Measurements from ENCODE around the gene SORCS2.
A peak's percentile ranks its signal among the peaks of the same experiment; 100 is the strongest.

Gene SORCS2

DNA sequence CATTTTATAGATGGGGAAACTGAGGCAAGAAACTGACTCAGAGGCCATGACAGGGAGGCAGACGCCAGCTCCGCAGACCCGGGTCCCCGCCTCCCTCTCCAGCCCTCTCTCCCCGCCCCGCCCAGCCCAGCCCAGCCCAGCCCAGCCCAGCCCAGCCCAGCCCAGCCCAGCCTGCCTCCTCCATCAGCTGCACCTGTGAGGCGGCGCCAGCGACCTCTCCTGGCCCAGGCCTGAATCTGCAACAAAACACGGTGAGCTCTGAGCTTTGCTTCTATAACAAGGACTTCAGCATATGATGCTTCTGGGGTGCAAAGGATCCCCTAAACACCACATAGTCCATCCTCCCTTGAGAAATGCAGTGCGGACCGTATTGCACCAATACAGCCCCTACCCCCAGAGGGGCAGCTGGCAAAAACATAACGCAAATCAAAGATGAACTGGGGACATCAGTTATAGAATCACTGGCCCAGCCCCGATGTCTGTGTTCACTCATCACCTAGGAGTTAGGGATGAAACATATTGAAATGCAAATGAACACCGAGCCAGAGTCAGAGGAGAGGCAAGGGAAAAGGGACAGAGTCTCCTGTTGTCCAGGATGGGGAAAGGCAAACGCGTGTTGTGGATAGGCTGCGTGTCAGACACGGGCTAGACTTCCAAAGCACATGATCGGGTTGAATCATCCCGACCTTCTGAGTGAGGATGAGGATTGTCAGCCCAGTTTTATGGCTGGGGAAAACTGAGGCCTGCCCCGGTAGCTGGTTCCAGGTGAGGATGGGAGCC is 458.5 kb downstream of the SORCS2 start:
- H3K27ac ChIP-seq (ENCODE audit: insufficient read depth in 1 of 2, low read depth in 1 of 2, low read length in 2 of 2, poor library complexity in 1 of 2, severe bottlenecking in 2 of 2): no peak overlapping the region

DNA sequence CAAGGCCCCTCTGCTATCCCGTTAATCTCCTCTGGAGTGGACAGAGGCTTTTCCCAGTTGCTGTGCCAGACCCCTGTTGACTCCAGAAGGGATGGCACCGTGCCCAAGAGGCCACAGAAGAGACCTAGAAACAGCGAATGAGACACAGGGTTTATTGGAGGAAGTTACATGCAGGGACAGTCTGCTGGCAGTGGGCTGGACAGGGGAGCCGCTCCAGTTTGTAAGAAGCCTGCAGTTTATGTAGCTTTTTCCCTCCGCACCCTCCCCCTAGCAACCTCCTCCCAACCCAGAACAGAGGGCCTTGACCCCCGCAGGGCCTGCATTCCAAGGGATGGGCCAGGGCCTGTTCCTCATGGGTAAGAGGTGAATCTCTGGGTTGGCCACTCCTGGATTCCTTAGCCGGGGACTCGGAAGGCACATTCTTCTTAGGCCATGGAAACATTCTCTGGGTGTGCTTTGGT is 459.2 kb downstream of the SORCS2 start:
- Histone ChIP-seq H3K4me3 (ENCODE audit: control insufficient read depth in 1 of 7, extremely low read depth in 1 of 7, insufficient read depth in 4 of 7, low read depth in 2 of 7, low read length in 6 of 7) (no peak overlapping the region), H3K9me3 (ENCODE audit: control extremely low read depth in 1 of 5, control insufficient read depth in 4 of 5, insufficient read depth in 2 of 5, low read depth in 1 of 5, low read length in 4 of 5) (peaks cover 0 to 22% (median 3%) of the 10 kb centered on the region in 5 experiments), H3K27ac (ENCODE audit: insufficient read depth in 1 of 2, low read depth in 1 of 2, low read length in 2 of 2, poor library complexity in 1 of 2, severe bottlenecking in 2 of 2) (no peak overlapping the region), H3K4me1 (ENCODE audit: control extremely low read depth in 1 of 4, control insufficient read depth in 4 of 4, insufficient read depth in 4 of 4, low read length in 3 of 4) (peaks cover 0 to 86% (median 83%) of the 10 kb centered on the region in 4 experiments), H3K27me3 (replicated peaks in 2 of 5; ENCODE audit: control insufficient read depth in 4 of 5, insufficient read depth in 5 of 5, low read length in 4 of 5) (peaks cover 0 to 6% (median 0%) of the 10 kb centered on the region in 5 experiments), H3K36me3 (ENCODE audit: control insufficient read depth in 4 of 4, insufficient read depth in 4 of 4, low read length in 3 of 4) (no peaks in the 10 kb centered on the region)
- ChIA-PET POLR2A (no interaction called here), CTCF (no interaction called here)
- peak in 2 of 3 donors; percentile 28 to 29 for DNase-seq
- 78% methylated on average over 6 of the region's 8 CpGs for WGBS (ENCODE audit: insufficient coverage)

More for the DNA sequence above, 458.5 kb downstream of the SORCS2 start:
- Histone ChIP-seq H3K36me3 (ENCODE audit: control insufficient read depth in 4 of 4, insufficient read depth in 4 of 4, low read length in 3 of 4) (no peaks in the 10 kb centered on the region), H3K4me3 (ENCODE audit: control insufficient read depth in 1 of 7, extremely low read depth in 1 of 7, insufficient read depth in 4 of 7, low read depth in 2 of 7, low read length in 6 of 7) (no peak overlapping the region), H3K27me3 (replicated peaks in 2 of 5; ENCODE audit: control insufficient read depth in 4 of 5, insufficient read depth in 5 of 5, low read length in 4 of 5) (peaks cover 0 to 9% (median 0%) of the 10 kb centered on the region in 5 experiments), H3K9me3 (ENCODE audit: control extremely low read depth in 1 of 5, control insufficient read depth in 4 of 5, insufficient read depth in 2 of 5, low read depth in 1 of 5, low read length in 4 of 5) (peaks cover 0 to 24% (median 5%) of the 10 kb centered on the region in 5 experiments), H3K4me1 (ENCODE audit: control extremely low read depth in 1 of 4, control insufficient read depth in 4 of 4, insufficient read depth in 4 of 4, low read length in 3 of 4) (peaks cover 0 to 79% (median 76%) of the 10 kb centered on the region in 4 experiments)
- ChIA-PET CTCF (no interaction called here), POLR2A (no interaction called here)
- DNase-seq: peak; percentile 31 to 71 (median 62)
- 67% methylated on average over 16 of the region's 22 CpGs for WGBS (ENCODE audit: insufficient coverage)

DNA sequence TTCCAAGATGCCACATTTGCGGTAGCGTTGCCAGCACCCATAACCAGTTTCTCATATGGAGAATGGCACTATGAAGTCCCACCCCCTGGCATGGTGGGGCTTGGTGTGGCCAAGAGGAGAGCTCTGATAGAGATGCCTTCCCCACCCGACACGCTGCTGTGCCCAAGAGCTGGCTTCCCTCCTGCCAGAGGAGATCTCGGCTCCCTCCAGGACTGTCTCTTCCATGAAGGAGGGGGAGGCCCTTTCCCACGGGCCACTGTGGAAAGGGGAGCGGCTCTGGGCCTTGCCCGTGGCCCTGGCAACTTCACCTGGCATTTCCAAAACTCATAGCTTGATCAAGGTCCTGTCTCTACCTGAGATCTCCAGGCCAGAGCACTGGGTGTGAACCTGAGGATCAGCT is 459.7 kb downstream of the SORCS2 start:
- POLR2A ChIA-PET: no interaction called here
- CTCF ChIA-PET: interaction anchor here (0.8 kb wide), 1 partner anchor 9 kb away, joined by 3 read pairs; no protein-coding TSS in a partner anchor
- 100% methylated on average over 5 of the region's 8 CpGs for WGBS (ENCODE audit: insufficient coverage)
- no peak overlapping the region for H3K27ac ChIP-seq (ENCODE audit: insufficient read depth in 1 of 2, low read depth in 1 of 2, low read length in 2 of 2, poor library complexity in 1 of 2, severe bottlenecking in 2 of 2)
- no peaks in the 10 kb centered on the region for H3K36me3 ChIP-seq (ENCODE audit: control insufficient read depth in 4 of 4, insufficient read depth in 4 of 4, low read length in 3 of 4)
- peaks cover 0 to 88% (median 87%) of the 10 kb centered on the region in 4 experiments for H3K4me1 ChIP-seq (ENCODE audit: control extremely low read depth in 1 of 4, control insufficient read depth in 4 of 4, insufficient read depth in 4 of 4, low read length in 3 of 4)
- H3K4me3 ChIP-seq (ENCODE audit: control insufficient read depth in 1 of 7, extremely low read depth in 1 of 7, insufficient read depth in 4 of 7, low read depth in 2 of 7, low read length in 6 of 7): no peak overlapping the region
- peaks cover 0 to 4% (median 0%) of the 10 kb centered on the region in 5 experiments for H3K27me3 ChIP-seq (replicated peaks in 2 of 5; ENCODE audit: control insufficient read depth in 4 of 5, insufficient read depth in 5 of 5, low read length in 4 of 5)
- DNase-seq: no peak
- peaks cover 0 to 18% (median 0%) of the 10 kb centered on the region in 5 experiments for H3K9me3 ChIP-seq (ENCODE audit: control extremely low read depth in 1 of 5, control insufficient read depth in 4 of 5, insufficient read depth in 2 of 5, low read depth in 1 of 5, low read length in 4 of 5)

DNA sequence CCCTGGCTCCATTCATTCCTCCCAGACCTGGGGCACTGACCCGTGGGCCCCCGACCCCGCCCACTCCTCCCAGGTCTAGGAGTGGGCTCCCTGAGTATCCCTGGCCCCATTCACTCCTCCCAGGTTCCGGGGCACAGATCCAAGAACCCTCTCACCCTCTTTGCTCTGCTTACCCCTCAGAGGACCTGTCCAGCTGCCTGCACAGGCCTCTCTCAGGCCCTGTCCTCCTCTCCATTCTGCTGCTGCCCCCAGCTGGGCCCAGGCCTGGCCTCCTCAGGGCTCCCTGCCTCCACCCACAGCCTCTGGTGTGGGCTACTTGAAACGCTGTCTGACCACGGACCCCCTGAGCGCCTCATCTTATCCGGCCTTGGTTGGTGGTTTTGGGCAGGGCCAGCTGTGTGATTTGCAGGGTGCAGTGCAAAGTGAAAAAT is 460.1 kb downstream of the SORCS2 start:
- Histone ChIP-seq H3K27me3 (replicated peaks in 2 of 5; ENCODE audit: control insufficient read depth in 4 of 5, insufficient read depth in 5 of 5, low read length in 4 of 5) (peaks cover 0 to 2% (median 0%) of the 10 kb centered on the region in 5 experiments), H3K36me3 (ENCODE audit: control insufficient read depth in 4 of 4, insufficient read depth in 4 of 4, low read length in 3 of 4) (no peaks in the 10 kb centered on the region), H3K4me1 (ENCODE audit: control extremely low read depth in 1 of 4, control insufficient read depth in 4 of 4, insufficient read depth in 4 of 4, low read length in 3 of 4) (peaks cover 0 to 89% (median 87%) of the 10 kb centered on the region in 4 experiments)

GRCh38 chr4:7652906-7653305 is 460.6 kb downstream of the SORCS2 start:
- Histone ChIP-seq H3K4me1 (ENCODE audit: control extremely low read depth in 1 of 4, control insufficient read depth in 4 of 4, insufficient read depth in 4 of 4, low read length in 3 of 4) (peaks cover 0 to 87% (median 84%) of the 10 kb centered on the region in 4 experiments), H3K9me3 (ENCODE audit: control extremely low read depth in 1 of 5, control insufficient read depth in 4 of 5, insufficient read depth in 2 of 5, low read depth in 1 of 5, low read length in 4 of 5) (peaks cover 0 to 11% (median 0%) of the 10 kb centered on the region in 5 experiments), H3K4me3 (ENCODE audit: control insufficient read depth in 1 of 7, extremely low read depth in 1 of 7, insufficient read depth in 4 of 7, low read depth in 2 of 7, low read length in 6 of 7) (peak overlapping the region in 2 of 7 experiments; percentile 4 to 19), H3K27me3 (replicated peaks in 2 of 5; ENCODE audit: control insufficient read depth in 4 of 5, insufficient read depth in 5 of 5, low read length in 4 of 5) (peaks cover 0 to 2% (median 0%) of the 10 kb centered on the region in 5 experiments), H3K36me3 (ENCODE audit: control insufficient read depth in 4 of 4, insufficient read depth in 4 of 4, low read length in 3 of 4) (no peaks in the 10 kb centered on the region), H3K27ac (ENCODE audit: insufficient read depth in 1 of 2, low read depth in 1 of 2, low read length in 2 of 2, poor library complexity in 1 of 2, severe bottlenecking in 2 of 2) (no peak overlapping the region)
- no peak for DNase-seq
- CTCF ChIA-PET: interaction anchor here (0.8 kb wide), 1 partner anchor 8 kb away, joined by 3 read pairs; no protein-coding TSS in a partner anchor
- POLR2A ChIA-PET: no interaction called here
- 63% methylated on average over 3 of the region's 3 CpGs for WGBS (ENCODE audit: insufficient coverage)

More for the DNA sequence above, 460.1 kb downstream of the SORCS2 start:
- Histone ChIP-seq H3K9me3 (ENCODE audit: control extremely low read depth in 1 of 5, control insufficient read depth in 4 of 5, insufficient read depth in 2 of 5, low read depth in 1 of 5, low read length in 4 of 5) (peaks cover 0 to 14% (median 0%) of the 10 kb centered on the region in 5 experiments), H3K4me3 (ENCODE audit: control insufficient read depth in 1 of 7, extremely low read depth in 1 of 7, insufficient read depth in 4 of 7, low read depth in 2 of 7, low read length in 6 of 7) (peak overlapping the region in 1 of 7 experiments; percentile 4), H3K27ac (ENCODE audit: insufficient read depth in 1 of 2, low read depth in 1 of 2, low read length in 2 of 2, poor library complexity in 1 of 2, severe bottlenecking in 2 of 2) (no peak overlapping the region)
- WGBS (ENCODE audit: insufficient coverage): 39% methylated on average over 7 of the region's 8 CpGs
- CTCF ChIA-PET: interaction anchor here (0.8 kb wide), 1 partner anchor 8 kb away, joined by 3 read pairs; no protein-coding TSS in a partner anchor
- peak; percentile 25 to 73 (median 69) for DNase-seq
- POLR2A ChIA-PET: no interaction called here

GRCh38 chr4:7653510-7654369 is 461.4 kb downstream of the SORCS2 start:
- ChIA-PET POLR2A (no interaction called here), CTCF (interaction anchor here (0.7 kb wide), 1 partner anchor 108 kb away, joined by 3 read pairs; no protein-coding TSS in a partner anchor)
- Histone ChIP-seq H3K36me3 (ENCODE audit: control insufficient read depth in 4 of 4, insufficient read depth in 4 of 4, low read length in 3 of 4) (no peaks in the 10 kb centered on the region), H3K27ac (ENCODE audit: insufficient read depth in 1 of 2, low read depth in 1 of 2, low read length in 2 of 2, poor library complexity in 1 of 2, severe bottlenecking in 2 of 2) (no peak overlapping the region), H3K4me1 (ENCODE audit: control extremely low read depth in 1 of 4, control insufficient read depth in 4 of 4, insufficient read depth in 4 of 4, low read length in 3 of 4) (peaks cover 0 to 80% (median 77%) of the 10 kb centered on the region in 4 experiments), H3K27me3 (replicated peaks in 2 of 5; ENCODE audit: control insufficient read depth in 4 of 5, insufficient read depth in 5 of 5, low read length in 4 of 5) (peaks cover 0 to 2% (median 0%) of the 10 kb centered on the region in 5 experiments), H3K9me3 (ENCODE audit: control extremely low read depth in 1 of 5, control insufficient read depth in 4 of 5, insufficient read depth in 2 of 5, low read depth in 1 of 5, low read length in 4 of 5) (peaks cover 0 to 8% (median 0%) of the 10 kb centered on the region in 5 experiments), H3K4me3 (ENCODE audit: control insufficient read depth in 1 of 7, extremely low read depth in 1 of 7, insufficient read depth in 4 of 7, low read depth in 2 of 7, low read length in 6 of 7) (no peak overlapping the region)
- 75% methylated on average over 23 of the region's 23 CpGs for WGBS (ENCODE audit: insufficient coverage)
- DNase-seq: no peak

Data from common myeloid progenitor, CD34-positive (primary cell).